GM12892 (cell line): Measurements from ENCODE around the gene PADI2.

Experiments
- POLR2A ChIP-seq: IDR thresholded peaks from 2 replicates; pipeline ENCODE4 v1.6.1; 2011; ENCODE audit warnings: low read depth, low read length, control low read depth
- POLR2AphosphoS5 ChIP-seq: IDR thresholded peaks from 2 replicates; pipeline ENCODE4 v1.6.1; 2011; ENCODE audit warnings: low read depth, low read length, control low read depth
- TAF1 ChIP-seq: IDR thresholded peaks from 2 replicates; pipeline ENCODE4 v1.6.1; 2011; ENCODE audit warnings: low read depth, mild to moderate bottlenecking, control low read depth, low read length, borderline replicate concordance

- TF ChIP-seq POLR2A (no peak), POLR2AphosphoS5 (no peak), TAF1 (no peak)
Observed at GRCh38 chr1:17043676-17044075, 75.6 kb downstream of the PADI2 start.
